Measurements from ENCODE around the gene IRF2. TPM values are rescaled to one million over a fixed set of nuclear protein-coding genes. Genes with fewer than 3 reads are reported as not detected.

Gene IRF2
- polyA plus RNA-seq, 1 donor (not counting 4 experiments of a cell fraction or from before 2014, with no cell fraction given) = 23.8 TPM

DNA sequence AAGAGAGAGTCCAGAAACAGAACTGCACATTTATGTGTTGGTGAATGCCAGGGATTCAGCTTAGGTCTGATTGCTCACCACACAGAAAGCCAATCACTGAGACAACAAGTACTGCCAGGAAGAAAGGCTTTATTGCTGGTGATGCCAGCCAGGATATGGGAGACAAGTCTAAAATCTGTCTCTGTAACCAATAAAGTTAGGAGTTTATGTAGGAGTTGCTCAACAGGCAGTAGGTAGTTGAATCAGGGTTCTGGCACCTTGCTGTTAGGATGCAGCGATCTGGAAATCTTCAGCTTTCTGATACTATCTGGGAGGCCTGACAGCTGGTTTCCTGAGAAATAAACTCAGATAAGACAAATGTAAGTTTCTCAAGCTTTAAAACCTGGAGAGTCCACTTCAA, 136.4 kb downstream of the IRF2 start:
- no peak overlapping the region for H3K27ac ChIP-seq (ENCODE audit: control insufficient read depth, insufficient read depth, low read length)
- DNase-seq (ENCODE audit: low read depth, low spot score) = no peak
- H3K9me3 ChIP-seq (ENCODE audit: control insufficient read depth, low read depth, low read length) = no peaks in the 10 kb centered on the region
- H3K4me2 ChIP-seq (ENCODE audit: control insufficient read depth, extremely low read depth, insufficient read depth, low read depth, low read length) = no peak overlapping the region
- H3K9me1 ChIP-seq (ENCODE audit: control insufficient read depth, extremely low read depth, insufficient read depth, low read length) = no peaks in the 10 kb centered on the region
- H2AFZ ChIP-seq (ENCODE audit: control insufficient read depth, low read length) = no peak overlapping the region
- no peak overlapping the region for H3K9ac ChIP-seq (ENCODE audit: control insufficient read depth, extremely low read depth, insufficient read depth, low read length)
- H3K4me1 ChIP-seq (ENCODE audit: control insufficient read depth, extremely low read depth, insufficient read depth, low read length) = no peaks in the 10 kb centered on the region
- H3K36me3 ChIP-seq (ENCODE audit: control insufficient read depth in 2 of 2, extremely low read depth in 1 of 2, insufficient read depth in 2 of 2, low read length in 2 of 2) = no peaks in the 10 kb centered on the region
- no peak for FAIRE-seq
- H3K4me3 ChIP-seq (ENCODE audit: control insufficient read depth in 2 of 3, extremely low read depth in 1 of 3, insufficient read depth in 2 of 3, low read depth in 1 of 3, low read length in 3 of 3) = no peak overlapping the region
- no peaks in the 10 kb centered on the region for H4K20me1 ChIP-seq (ENCODE audit: control insufficient read depth, extremely low read depth, insufficient read depth, low read length)
- no peaks in the 10 kb centered on the region for H3K27me3 ChIP-seq (ENCODE audit: control insufficient read depth, extremely low read depth, insufficient read depth, low read length)
- no peaks in the 10 kb centered on the region for H3K79me2 ChIP-seq (ENCODE audit: control insufficient read depth, insufficient read depth, low read length)
- TF ChIP-seq, protein P1, sequence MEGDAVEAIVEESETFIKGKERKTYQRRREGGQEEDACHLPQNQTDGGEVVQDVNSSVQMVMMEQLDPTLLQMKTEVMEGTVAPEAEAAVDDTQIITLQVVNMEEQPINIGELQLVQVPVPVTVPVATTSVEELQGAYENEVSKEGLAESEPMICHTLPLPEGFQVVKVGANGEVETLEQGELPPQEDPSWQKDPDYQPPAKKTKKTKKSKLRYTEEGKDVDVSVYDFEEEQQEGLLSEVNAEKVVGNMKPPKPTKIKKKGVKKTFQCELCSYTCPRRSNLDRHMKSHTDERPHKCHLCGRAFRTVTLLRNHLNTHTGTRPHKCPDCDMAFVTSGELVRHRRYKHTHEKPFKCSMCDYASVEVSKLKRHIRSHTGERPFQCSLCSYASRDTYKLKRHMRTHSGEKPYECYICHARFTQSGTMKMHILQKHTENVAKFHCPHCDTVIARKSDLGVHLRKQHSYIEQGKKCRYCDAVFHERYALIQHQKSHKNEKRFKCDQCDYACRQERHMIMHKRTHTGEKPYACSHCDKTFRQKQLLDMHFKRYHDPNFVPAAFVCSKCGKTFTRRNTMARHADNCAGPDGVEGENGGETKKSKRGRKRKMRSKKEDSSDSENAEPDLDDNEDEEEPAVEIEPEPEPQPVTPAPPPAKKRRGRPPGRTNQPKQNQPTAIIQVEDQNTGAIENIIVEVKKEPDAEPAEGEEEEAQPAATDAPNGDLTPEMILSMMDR (optimal IDR thresholded peaks at IDR 0.05 in 1 of 3, IDR thresholded peaks at IDR 0.05 in 1 of 3, conservative IDR thresholded peaks at IDR 0.05 in 1 of 3; ENCODE audit: extremely low read depth in 1 of 3, insufficient read depth in 2 of 3, low read length in 3 of 3) = no peak
- no peak for TF ChIP-seq EZH2 (IDR thresholded peaks at IDR 0.05; ENCODE audit: low read length)
- dilution Hi-C loops (cut with MboI; ENCODE audit: extremely low pct_ligation_motif_present, low sequenced_read_pairs) = no loop called here

Small RNAs within 50 kb of the gene (small RNA-seq; reads per million reads assigned to genes)
- 0 reads per million in 3 experiments for gene RF00152 (ENCODE audit: insufficient read length in 3 of 3, low read depth in 3 of 3, low replicate concordance in 1 of 3)

Other genes starting within 250 kb of the IRF2 start
- gene CASP3, start 174.9 kb upstream of the IRF2 start, polyA plus RNA-seq = 30.4 to 51.1 TPM (median 36.1 TPM) in 3 replicates
- gene PRIMPOL, start 175.2 kb upstream of the IRF2 start, polyA plus RNA-seq = 9.1 to 22.8 TPM (median 11.2 TPM) in 3 replicates